Keratinocyte (primary cell): ENCODE measurements around the gene ALK. TPM values are rescaled to one million over a fixed set of nuclear protein-coding genes. Genes with fewer than 3 reads are reported as not detected.

ENCODE experiments used
- DNase-seq: peaks from one replicate; pipeline ENCODE4 v3.0.0-alpha.2; 2011; ENCODE audit warnings: low read depth, missing footprints, low spot score
- FAIRE-seq: peaks from 2 replicates; lab custom pipeline; 2011; peaks lifted over from hg19 to GRCh38; lab: Jason Lieb, UNC
- H2AFZ ChIP-seq: 2 replicates; pipeline ENCODE4 v1.6.0; 2012; ENCODE audit warnings: low read length, control low read depth, inconsistent platforms; ENCODE audit not compliant: control insufficient read depth
- H3K27ac ChIP-seq: 2 replicates; pipeline ENCODE4 v1.5.1; 2011; ENCODE audit warnings: low read length; ENCODE audit not compliant: control insufficient read depth, insufficient read depth
- H3K27me3 ChIP-seq: 3 replicates; pipeline ENCODE4 v1.6.0; 2011; ENCODE audit warnings: low read length; ENCODE audit not compliant: control insufficient read depth, insufficient read depth; ENCODE audit errors: extremely low read depth
- H3K36me3 ChIP-seq, 2 experiments: 2 replicates in 1 of 2; 3 replicates in 1 of 2; pipeline ENCODE4 v1.5.1; 2011; ENCODE audit warnings: low read length in 2 of 2, mild to moderate bottlenecking in 1 of 2; ENCODE audit not compliant: control insufficient read depth in 2 of 2, insufficient read depth in 2 of 2; ENCODE audit errors: extremely low read depth in 1 of 2
- H3K4me1 ChIP-seq: 3 replicates; pipeline ENCODE4 v1.5.1; 2011; ENCODE audit warnings: low read length; ENCODE audit not compliant: control insufficient read depth, insufficient read depth; ENCODE audit errors: extremely low read depth
- H3K4me2 ChIP-seq: 3 replicates; pipeline ENCODE4 v1.6.0; 2011; ENCODE audit warnings: low read depth, low read length; ENCODE audit not compliant: control insufficient read depth, insufficient read depth; ENCODE audit errors: extremely low read depth
- H3K4me3 ChIP-seq, 3 experiments: fragments of 200-600 bp in 1 of 3; sonication (generic) in 1 of 3; 2 replicates in 2 of 3; 3 replicates in 1 of 3; pipeline ENCODE4 v1.5.1; 2011 to 2016; ENCODE audit warnings: low read length in 3 of 3, mild to moderate bottlenecking in 3 of 3, control low read depth in 2 of 3, inconsistent platforms in 1 of 3, low read depth in 1 of 3, mixed read lengths in 1 of 3, mixed run types in 1 of 3, moderate library complexity in 1 of 3; ENCODE audit not compliant: control insufficient read depth in 2 of 3, insufficient read depth in 2 of 3; ENCODE audit errors: extremely low read depth in 1 of 3
- H3K79me2 ChIP-seq: 2 replicates; pipeline ENCODE4 v1.6.0; 2012; ENCODE audit warnings: low read length; ENCODE audit not compliant: control insufficient read depth, insufficient read depth
- H3K9ac ChIP-seq: 3 replicates; pipeline ENCODE4 v1.6.0; 2011; ENCODE audit warnings: low read length; ENCODE audit not compliant: control insufficient read depth, insufficient read depth; ENCODE audit errors: extremely low read depth
- H3K9me1 ChIP-seq: 3 replicates; pipeline ENCODE4 v1.6.0; 2011; ENCODE audit warnings: low read length; ENCODE audit not compliant: control insufficient read depth, insufficient read depth; ENCODE audit errors: extremely low read depth
- H3K9me3 ChIP-seq: 2 replicates; pipeline ENCODE4 v1.5.1; 2012; ENCODE audit warnings: low read depth, low read length; ENCODE audit not compliant: control insufficient read depth
- H4K20me1 ChIP-seq: 3 replicates; pipeline ENCODE4 v1.6.0; 2011; ENCODE audit warnings: low read length; ENCODE audit not compliant: control insufficient read depth, insufficient read depth; ENCODE audit errors: extremely low read depth
- EZH2 ChIP-seq: IDR thresholded peaks from one replicate; pipeline ENCODE4 v1.6.1; 2012; ENCODE audit warnings: inconsistent platforms, mild to moderate bottlenecking, low read length, moderate library complexity
- dilution Hi-C: fragments of 300-500 bp; cut with MboI; formaldehyde crosslinking; loops from one replicate; pipeline ENCODE4 v1.7.0; 2020; ENCODE audit warnings: low sequenced_read_pairs; ENCODE audit not compliant: extremely low pct_ligation_motif_present
- polyA plus RNA-seq, 5 experiments: library from polyadenylated mRNA; depleted of rRNA in 3 of 5; stranded (reverse) in 3 of 5; stranded (forward) in 1 of 5; unstranded in 1 of 5; fragments of >200 nt; gene quantifications; 1 replicate in 1 of 5; 2 replicates in 3 of 5; 3 replicates in 1 of 5; pipeline versions ENCODE4 v1.2.1 to v1.2.3, GENCODE V29; 2011 to 2012; ENCODE audit warnings: missing spikeins in 2 of 5, low read depth in 1 of 5, low replicate concordance in 1 of 5
- TF ChIP-seq, protein P1 (sequence below), 3 experiments: IDR thresholded peaks in 1 of 3; conservative IDR thresholded peaks in 1 of 3; optimal IDR thresholded peaks in 1 of 3; 2 replicates in 2 of 3; 3 replicates in 1 of 3; pipeline versions ENCODE3 to v1.5.1; 2011; ENCODE audit warnings: low read length in 3 of 3, mild to moderate bottlenecking in 3 of 3, moderate library complexity in 2 of 3, control low read depth in 1 of 3, inconsistent platforms in 1 of 3; ENCODE audit not compliant: insufficient read depth in 2 of 3; ENCODE audit errors: extremely low read depth in 1 of 3

The ALK gene
- polyA plus RNA-seq, 1 donor (not counting 4 experiments of a cell fraction or from before 2014, with no cell fraction given) = not detected

DNA sequence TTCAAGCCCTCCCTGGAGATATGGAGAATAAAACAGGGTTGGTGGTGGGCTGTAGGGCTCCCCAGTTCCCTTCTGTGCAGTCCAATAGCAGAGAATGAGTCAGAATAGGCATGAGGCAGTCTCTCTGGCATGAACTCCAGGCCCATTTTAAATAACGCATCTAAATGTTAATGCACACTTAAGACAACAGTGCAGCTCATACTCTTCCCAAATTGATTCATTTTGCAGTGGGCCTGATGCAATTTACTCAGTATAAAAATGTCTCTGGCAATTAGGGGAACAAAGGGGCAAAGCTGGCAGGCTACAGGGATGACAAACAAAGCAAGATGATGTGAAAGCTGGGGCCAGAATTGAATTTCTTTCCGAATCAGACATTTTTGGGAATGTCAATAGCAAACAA lies 403.4 kb downstream of the ALK start:
- Histone ChIP-seq H3K9ac (no peak overlapping the region), H3K4me3 (no peak overlapping the region), H3K36me3 (no peaks in the 10 kb centered on the region), H3K27ac (no peak overlapping the region), H3K4me2 (no peak overlapping the region), H3K9me3 (no peaks in the 10 kb centered on the region), H3K4me1 (no peaks in the 10 kb centered on the region), H3K27me3 (peaks cover 6% of the 10 kb centered on the region), H3K9me1 (no peaks in the 10 kb centered on the region), H4K20me1 (no peaks in the 10 kb centered on the region), H3K79me2 (no peaks in the 10 kb centered on the region), H2AFZ (no peak overlapping the region)
- FAIRE-seq = no peak
- no peak for DNase-seq
- dilution Hi-C loops = no loop called here
- TF ChIP-seq EZH2 = no peak
- TF ChIP-seq, protein P1, sequence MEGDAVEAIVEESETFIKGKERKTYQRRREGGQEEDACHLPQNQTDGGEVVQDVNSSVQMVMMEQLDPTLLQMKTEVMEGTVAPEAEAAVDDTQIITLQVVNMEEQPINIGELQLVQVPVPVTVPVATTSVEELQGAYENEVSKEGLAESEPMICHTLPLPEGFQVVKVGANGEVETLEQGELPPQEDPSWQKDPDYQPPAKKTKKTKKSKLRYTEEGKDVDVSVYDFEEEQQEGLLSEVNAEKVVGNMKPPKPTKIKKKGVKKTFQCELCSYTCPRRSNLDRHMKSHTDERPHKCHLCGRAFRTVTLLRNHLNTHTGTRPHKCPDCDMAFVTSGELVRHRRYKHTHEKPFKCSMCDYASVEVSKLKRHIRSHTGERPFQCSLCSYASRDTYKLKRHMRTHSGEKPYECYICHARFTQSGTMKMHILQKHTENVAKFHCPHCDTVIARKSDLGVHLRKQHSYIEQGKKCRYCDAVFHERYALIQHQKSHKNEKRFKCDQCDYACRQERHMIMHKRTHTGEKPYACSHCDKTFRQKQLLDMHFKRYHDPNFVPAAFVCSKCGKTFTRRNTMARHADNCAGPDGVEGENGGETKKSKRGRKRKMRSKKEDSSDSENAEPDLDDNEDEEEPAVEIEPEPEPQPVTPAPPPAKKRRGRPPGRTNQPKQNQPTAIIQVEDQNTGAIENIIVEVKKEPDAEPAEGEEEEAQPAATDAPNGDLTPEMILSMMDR (optimal IDR thresholded peaks at IDR 0.05 in 1 of 3, IDR thresholded peaks at IDR 0.05 in 1 of 3, conservative IDR thresholded peaks at IDR 0.05 in 1 of 3; ENCODE audit: extremely low read depth in 1 of 3, insufficient read depth in 2 of 3, low read length in 3 of 3) = no peak

DNA sequence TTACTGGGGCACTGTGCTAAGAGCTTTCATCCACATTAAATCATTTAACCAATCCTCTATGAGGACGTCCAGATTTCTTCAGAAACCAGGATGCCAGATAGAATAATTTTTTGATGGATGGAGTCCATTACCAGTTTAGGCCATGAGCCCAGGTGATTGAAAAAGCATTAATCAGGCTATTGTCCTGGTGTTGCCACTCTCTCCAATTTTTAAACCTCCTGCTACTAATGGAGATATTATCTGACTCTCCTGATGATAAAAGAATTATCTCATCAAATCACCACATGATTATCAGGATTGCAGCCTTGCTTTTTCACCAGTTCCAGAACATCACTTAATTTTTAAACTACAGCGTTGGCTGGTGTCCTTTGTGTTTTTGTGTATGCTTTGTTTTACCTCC lies 404.0 kb downstream of the ALK start:
- no peak overlapping the region for H3K4me2 ChIP-seq
- dilution Hi-C loops = no loop called here
- H3K9me3 ChIP-seq = no peaks in the 10 kb centered on the region
- no peak for FAIRE-seq
- no peak overlapping the region for H3K4me3 ChIP-seq
- H3K9me1 ChIP-seq = no peaks in the 10 kb centered on the region
- no peak for DNase-seq
- no peaks in the 10 kb centered on the region for H3K79me2 ChIP-seq
- no peak overlapping the region for H2AFZ ChIP-seq
- no peaks in the 10 kb centered on the region for H3K36me3 ChIP-seq
- no peak overlapping the region for H3K27ac ChIP-seq
- H3K4me1 ChIP-seq = no peaks in the 10 kb centered on the region
- H3K27me3 ChIP-seq = peaks cover 6% of the 10 kb centered on the region
- H3K9ac ChIP-seq = no peak overlapping the region
- no peak for TF ChIP-seq EZH2
- TF ChIP-seq, protein P1 (optimal IDR thresholded peaks at IDR 0.05 in 1 of 3, IDR thresholded peaks at IDR 0.05 in 1 of 3, conservative IDR thresholded peaks at IDR 0.05 in 1 of 3; ENCODE audit: extremely low read depth in 1 of 3, insufficient read depth in 2 of 3, low read length in 3 of 3) = no peak
- H4K20me1 ChIP-seq = no peaks in the 10 kb centered on the region
